ENCODE data around the gene REM2.
"Not testable (repeated sequence)": the region's sequence is repeated elsewhere in the genome, so short reads cannot be mapped to it uniquely, and the experiment has no call there.

The REM2 gene

GRCh38 chr14:22896356-22896755 is 13.3 kb downstream of the REM2 start:
- no peak for DNase-seq (ENCODE audit: low read depth in 2 of 2)

- DNase-seq (ENCODE audit: low read depth in 2 of 2), result no peak
Observed at GRCh38 chr14:22896760-22897159, 13.7 kb downstream of the REM2 start.

- DNase-seq (ENCODE audit: low read depth in 2 of 2), result no peak
Observed at GRCh38 chr14:22897357-22897756, 14.3 kb downstream of the REM2 start.

GRCh38 chr14:22898302-22899090 is 15.5 kb downstream of the REM2 start:
- peak; percentile 62 to 65 for DNase-seq (ENCODE audit: low read depth in 2 of 2)

- peak; percentile 53 to 58 for DNase-seq (ENCODE audit: low read depth in 2 of 2)
Observed at GRCh38 chr14:22900081-22900799, 17.2 kb downstream of the REM2 start.

- DNase-seq (ENCODE audit: low read depth in 2 of 2), result no peak
Observed at GRCh38 chr14:22901799-22902198, 18.8 kb downstream of the REM2 start.

GRCh38 chr14:22903742-22904087 is 20.7 kb downstream of the REM2 start:
- DNase-seq (ENCODE audit: low read depth in 2 of 2), result no peak

GRCh38 chr14:22905627-22906026 is 22.6 kb downstream of the REM2 start:
- no peak for DNase-seq (ENCODE audit: low read depth in 2 of 2)

- DNase-seq (ENCODE audit: low read depth in 2 of 2), result no peak
Observed at GRCh38 chr14:22906073-22906472, 23.1 kb downstream of the REM2 start.

GRCh38 chr14:22907429-22907828 is 24.4 kb downstream of the REM2 start:
- DNase-seq (ENCODE audit: low read depth in 2 of 2), result no peak

GRCh38 chr14:22908601-22909000 is 25.6 kb downstream of the REM2 start:
- DNase-seq (ENCODE audit: low read depth in 2 of 2), result no peak

GRCh38 chr14:22910916-22911315 is 27.9 kb downstream of the REM2 start:
- no peak for DNase-seq (ENCODE audit: low read depth in 2 of 2)

- not testable (repeated sequence) for DNase-seq (ENCODE audit: low read depth in 2 of 2)
Observed at GRCh38 chr14:22914836-22915235, 31.8 kb downstream of the REM2 start.

- DNase-seq (ENCODE audit: low read depth in 2 of 2), result no peak
Observed at GRCh38 chr14:22915886-22916521, 33.0 kb downstream of the REM2 start.

- peak; percentile 100 for DNase-seq (ENCODE audit: low read depth in 2 of 2)
Observed at GRCh38 chr14:22918804-22919600, 36.0 kb downstream of the REM2 start, which contains the start of gene RBM23. TSS of gene RBM23 (minus strand) at chr14:22919149.

- no peak for DNase-seq (ENCODE audit: low read depth in 2 of 2)
Observed at GRCh38 chr14:22919601-22919921, 36.5 kb downstream of the REM2 start.

- DNase-seq (ENCODE audit: low read depth in 2 of 2), result no peak
Observed at GRCh38 chr14:22920697-22921096, 37.7 kb downstream of the REM2 start.

- no peak for DNase-seq (ENCODE audit: low read depth in 2 of 2)
Observed at GRCh38 chr14:22922294-22922693, 39.3 kb downstream of the REM2 start.

GRCh38 chr14:22923746-22924145 is 40.7 kb downstream of the REM2 start:
- DNase-seq (ENCODE audit: low read depth in 2 of 2), result no peak

GRCh38 chr14:22925513-22925912 is 42.5 kb downstream of the REM2 start:
- no peak for DNase-seq (ENCODE audit: low read depth in 2 of 2)

- no peak for DNase-seq (ENCODE audit: low read depth in 2 of 2)
Observed at GRCh38 chr14:22926316-22926715, 43.3 kb downstream of the REM2 start.

Data from fibroblast of skin of left quadriceps (primary cell).